GM21381 (cell line): Measurements from ENCODE around the gene DPY19L1.
"Not testable (repeated sequence)": the region's sequence is repeated elsewhere in the genome, so short reads cannot be mapped to it uniquely, and the experiment has no call there.

Experiments
- ATAC-seq: cut with Tn5 transposase; IDR thresholded peaks from one replicate; pipeline ENCODE4 v1.9.1; 2021; ENCODE audit warnings: mild to moderate bottlenecking, moderate library complexity; ENCODE audit not compliant: unreplicated experiment

Gene DPY19L1

GRCh38 chr7:34928052-34928451 lies 109.2 kb downstream of the DPY19L1 start:
- peak; percentile 90 for ATAC-seq

- ATAC-seq = not testable (repeated sequence)
These were observed 116.8 kb downstream of the DPY19L1 start for GRCh38 chr7:34920470-34920869.

- ATAC-seq = not testable (repeated sequence)
These were observed 118.2 kb downstream of the DPY19L1 start for GRCh38 chr7:34919038-34919437.

GRCh38 chr7:34918198-34918861 lies 119.0 kb downstream of the DPY19L1 start:
- ATAC-seq = not testable (repeated sequence)

GRCh38 chr7:34917515-34917914 lies 119.8 kb downstream of the DPY19L1 start:
- ATAC-seq = not testable (repeated sequence)

GRCh38 chr7:34916267-34916666 lies 121.0 kb downstream of the DPY19L1 start:
- no peak for ATAC-seq

- ATAC-seq = no peak
These were observed 125.0 kb downstream of the DPY19L1 start for GRCh38 chr7:34912236-34912635.

GRCh38 chr7:34906266-34906850 lies 130.9 kb downstream of the DPY19L1 start:
- ATAC-seq = not testable (repeated sequence)

- no peak for ATAC-seq
These were observed 132.3 kb downstream of the DPY19L1 start for GRCh38 chr7:34904987-34905386.

GRCh38 chr7:34903921-34904320 lies 133.4 kb downstream of the DPY19L1 start:
- ATAC-seq = not testable (repeated sequence)

- ATAC-seq = no peak
These were observed 135.1 kb downstream of the DPY19L1 start for GRCh38 chr7:34902182-34902581.

GRCh38 chr7:34900891-34901513 lies 136.3 kb downstream of the DPY19L1 start:
- no peak for ATAC-seq

- ATAC-seq = no peak
These were observed 142.1 kb downstream of the DPY19L1 start for GRCh38 chr7:34895202-34895601.

GRCh38 chr7:34889951-34890350 lies 147.3 kb downstream of the DPY19L1 start:
- no peak for ATAC-seq

- no peak for ATAC-seq
These were observed 150.4 kb downstream of the DPY19L1 start for GRCh38 chr7:34886856-34887255.

GRCh38 chr7:34883855-34884254 lies 153.4 kb downstream of the DPY19L1 start:
- not testable (repeated sequence) for ATAC-seq

GRCh38 chr7:34879871-34880270 lies 157.4 kb downstream of the DPY19L1 start:
- ATAC-seq = no peak

GRCh38 chr7:34878944-34879735 lies 158.1 kb downstream of the DPY19L1 start:
- not testable (repeated sequence) for ATAC-seq
